ENCODE measurements around the gene AARS2. TPM values are rescaled to one million over a fixed set of nuclear protein-coding genes. Genes with fewer than 3 reads are reported as not detected.

AARS2 gene
- total RNA-seq (1 to 10 TPM; 5.0 to 9.8 (median 7.6) TPM), polyA plus RNA-seq (1 to 10 TPM; 4.1 to 7.6 TPM)
- long read RNA-seq, donor 1, transcript AARS2-201 (22 exons, 3,854 nt), result major isoform, 12 of 21 reads
- long read RNA-seq, donor 1, partial matches to known transcripts, result 3 of 21 reads
- long read RNA-seq, donor 1, other reads (novel, unspliced or antisense), result 6 of 21 reads
- long read RNA-seq, donor 2, transcript AARS2-201 (22 exons, 3,854 nt), result major isoform, 22 of 37 reads
- long read RNA-seq, donor 2, partial matches to known transcripts, result 6 of 37 reads
- long read RNA-seq, donor 2, other reads (novel, unspliced or antisense), result 9 of 37 reads
- long read RNA-seq, donor 3, transcript AARS2-201 (22 exons, 3,854 nt), result major isoform, 15 of 30 reads
- long read RNA-seq, donor 3, partial matches to known transcripts, result 12 of 30 reads
- long read RNA-seq, donor 3, other reads (novel, unspliced or antisense), result 3 of 30 reads

DNA sequence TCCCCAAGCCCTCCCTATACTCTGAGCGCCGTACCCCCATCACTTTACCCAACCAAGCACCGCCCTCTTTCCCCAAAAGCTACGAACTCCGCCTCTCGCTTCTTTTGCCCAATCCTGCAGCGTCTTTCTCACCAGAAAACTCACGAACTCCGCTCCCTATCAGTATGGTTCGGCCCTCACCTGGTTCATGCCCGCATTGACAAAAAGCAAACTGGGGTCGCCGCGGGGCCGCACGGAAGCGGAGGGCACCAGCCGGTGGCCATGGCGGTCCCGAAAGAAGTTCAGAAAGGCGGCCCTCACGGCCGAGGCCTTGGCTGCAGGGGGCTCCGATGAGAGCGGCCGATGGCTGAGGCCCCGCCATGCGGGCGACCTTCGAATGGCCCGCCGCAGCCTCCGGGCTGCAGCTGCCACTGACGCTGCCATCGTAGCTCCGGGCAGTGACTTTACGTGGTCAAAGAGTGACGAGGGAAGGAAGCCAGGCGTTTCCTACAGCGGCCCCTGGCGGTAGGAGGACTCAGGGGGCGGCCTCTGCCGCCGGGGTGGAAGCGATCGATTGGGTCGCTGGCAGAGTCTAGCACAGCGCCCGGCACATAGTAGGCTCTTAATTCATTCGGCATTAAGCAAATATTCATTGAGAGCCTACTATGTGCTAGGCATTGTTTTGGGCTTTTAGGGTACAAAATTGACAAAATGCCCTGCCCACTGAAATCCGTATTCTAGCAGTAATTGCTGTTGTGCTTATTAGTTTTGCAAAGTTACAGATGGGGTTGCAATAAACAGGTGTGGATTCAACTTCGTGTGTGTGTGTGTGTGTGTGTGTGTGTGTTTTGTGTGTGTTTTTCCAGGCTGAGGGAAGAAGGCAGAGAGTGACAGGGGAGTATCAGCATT is at the start of gene AARS2:
Gene AARS2 (minus strand): TSS at position 447 of the 888 bp plus-strand sequence. CDS start 24 bp downstream, at position 423.
- peak within 1 kb of the TSS; percentile 60 to 100 (median 96) for H3K4me3 ChIP-seq
- H3K4me1 ChIP-seq, result peaks cover 0 to 36% (median 10%) of the 10 kb centered on the region in 12 donors
- peak in 1 of 2 donors; percentile 58 for TF ChIP-seq POLR2A (IDR thresholded peaks at IDR 0.05)
- TF ChIP-seq, protein P1, sequence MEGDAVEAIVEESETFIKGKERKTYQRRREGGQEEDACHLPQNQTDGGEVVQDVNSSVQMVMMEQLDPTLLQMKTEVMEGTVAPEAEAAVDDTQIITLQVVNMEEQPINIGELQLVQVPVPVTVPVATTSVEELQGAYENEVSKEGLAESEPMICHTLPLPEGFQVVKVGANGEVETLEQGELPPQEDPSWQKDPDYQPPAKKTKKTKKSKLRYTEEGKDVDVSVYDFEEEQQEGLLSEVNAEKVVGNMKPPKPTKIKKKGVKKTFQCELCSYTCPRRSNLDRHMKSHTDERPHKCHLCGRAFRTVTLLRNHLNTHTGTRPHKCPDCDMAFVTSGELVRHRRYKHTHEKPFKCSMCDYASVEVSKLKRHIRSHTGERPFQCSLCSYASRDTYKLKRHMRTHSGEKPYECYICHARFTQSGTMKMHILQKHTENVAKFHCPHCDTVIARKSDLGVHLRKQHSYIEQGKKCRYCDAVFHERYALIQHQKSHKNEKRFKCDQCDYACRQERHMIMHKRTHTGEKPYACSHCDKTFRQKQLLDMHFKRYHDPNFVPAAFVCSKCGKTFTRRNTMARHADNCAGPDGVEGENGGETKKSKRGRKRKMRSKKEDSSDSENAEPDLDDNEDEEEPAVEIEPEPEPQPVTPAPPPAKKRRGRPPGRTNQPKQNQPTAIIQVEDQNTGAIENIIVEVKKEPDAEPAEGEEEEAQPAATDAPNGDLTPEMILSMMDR (IDR thresholded peaks at IDR 0.05), result peak; percentile 93 to 100 (median 98)
- 2 to 5% (median 3%) methylated on average over 34 to 52 of the region's 52 CpGs for WGBS, 4 donors
- peaks cover 0 to 5% (median 0%) of the 10 kb centered on the region in 9 donors for H3K27me3 ChIP-seq
- ATAC-seq (peak; percentile 80 to 93 (median 92)), DNase-seq (peak; percentile 87 to 94 (median 89))
- H3K27ac ChIP-seq, result peak within 1 kb of the TSS; percentile 56 to 91 (median 80)
- intact Hi-C loops (cut with DNase I), result loop anchor here in 2 of 10 donors (2.0 to 10.0 kb wide), 3 partner anchors 46 to 208 kb away; partner anchors contain the start of genes CDC5L (in 1 of the 2) and NFKBIE (in 1 of the 2)
- H3K9me3 ChIP-seq, result no peaks in the 10 kb centered on the region
- peaks cover 0 to 38% (median 31%) of the 10 kb centered on the region in 9 donors for H3K36me3 ChIP-seq

DNA sequence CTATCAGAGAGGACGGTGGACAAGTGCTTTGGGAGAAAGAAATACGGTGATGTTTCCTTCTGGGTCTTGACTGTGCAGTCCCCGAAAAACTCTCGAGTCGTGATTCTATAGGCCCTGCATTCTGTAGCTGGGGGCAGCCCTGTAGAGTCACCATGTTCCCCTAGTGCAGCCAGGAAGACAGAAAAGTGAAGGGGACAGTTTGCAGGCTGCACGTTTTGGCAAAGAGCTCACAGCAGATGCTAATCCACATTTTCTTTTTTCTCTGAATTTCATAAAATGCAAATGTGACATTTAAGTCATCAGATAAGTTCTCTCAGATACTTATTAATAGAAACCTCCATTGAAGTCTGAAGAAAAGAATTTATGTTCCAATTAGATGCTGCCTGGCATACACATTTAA is 48.8 kb upstream of the AARS2 start:
- Histone ChIP-seq H3K27me3 (peaks cover 0 to 5% (median 0%) of the 10 kb centered on the region in 9 donors), H3K4me3 (no peak overlapping the region), H3K4me1 (no peaks in the 10 kb centered on the region), H3K27ac (no peak overlapping the region), H3K36me3 (no peaks in the 10 kb centered on the region), H3K9me3 (no peaks in the 10 kb centered on the region)
- no peak for DNase-seq
- intact Hi-C loops (cut with DNase I), result no loop called here
- 74 to 79% (median 78%) methylated on average over 6 of the region's 6 CpGs for WGBS, 4 donors
- TF ChIP-seq, protein P1 (IDR thresholded peaks at IDR 0.05), result no peak
- no peak for TF ChIP-seq POLR2A (IDR thresholded peaks at IDR 0.05)
- ATAC-seq, result no peak

DNA sequence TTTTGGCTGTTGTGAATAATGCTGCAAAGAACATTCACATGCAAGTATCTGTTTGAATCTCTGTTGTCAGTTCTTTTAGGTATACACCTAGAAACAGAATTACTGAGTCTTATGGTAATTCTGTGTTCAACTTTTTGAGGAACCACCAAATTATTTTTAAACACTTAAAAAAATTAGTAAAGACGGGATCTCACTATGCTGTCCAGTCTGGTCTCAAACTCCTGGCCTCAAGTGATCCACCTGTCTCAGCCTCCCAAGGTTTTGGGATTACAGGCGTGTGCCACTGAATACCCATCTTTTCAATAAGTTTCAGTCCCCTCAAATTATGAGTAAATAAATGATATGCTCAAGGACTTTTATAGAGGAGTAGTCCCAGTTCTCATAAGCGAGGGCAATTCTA is 46.8 kb upstream of the AARS2 start:
- no peak for DNase-seq
- no peak for ATAC-seq
- Histone ChIP-seq H3K9me3 (peaks cover 0 to 6% (median 0%) of the 10 kb centered on the region in 12 donors), H3K27ac (no peak overlapping the region), H3K4me1 (no peaks in the 10 kb centered on the region), H3K36me3 (no peaks in the 10 kb centered on the region), H3K27me3 (peaks cover 0 to 5% (median 0%) of the 10 kb centered on the region in 9 donors), H3K4me3 (no peak overlapping the region)
- WGBS, 4 donors, result 82 to 89% (median 87%) methylated on average over 3 of the region's 3 CpGs
- no peak for TF ChIP-seq POLR2A (IDR thresholded peaks at IDR 0.05)
- TF ChIP-seq, protein P1 (IDR thresholded peaks at IDR 0.05), result no peak
- intact Hi-C loops (cut with DNase I), result no loop called here
